Fibroblast of pulmonary artery (primary cell): Measurements from ENCODE around the gene TTC34.
"Not testable (repeated sequence)": the region's sequence is repeated elsewhere in the genome, so short reads cannot be mapped to it uniquely, and the experiment has no call there.

Experiments used
- DNase-seq: peaks from one replicate; pipeline ENCODE4 v3.0.0-alpha.2; 2010; ENCODE audit warnings: low read depth
- H3K4me3 ChIP-seq: replicated peaks from 2 replicates; pipeline ENCODE4 v1.5.1; 2011; ENCODE audit warnings: low read depth, mild to moderate bottlenecking, control low read depth, low read length, moderate library complexity
- CTCF ChIP-seq: IDR thresholded peaks from 2 replicates; pipeline ENCODE4 v1.5.1; 2011; ENCODE audit warnings: mild to moderate bottlenecking, control low read depth, low read length, inconsistent platforms; ENCODE audit errors: missing control alignments

TTC34 gene

DNA sequence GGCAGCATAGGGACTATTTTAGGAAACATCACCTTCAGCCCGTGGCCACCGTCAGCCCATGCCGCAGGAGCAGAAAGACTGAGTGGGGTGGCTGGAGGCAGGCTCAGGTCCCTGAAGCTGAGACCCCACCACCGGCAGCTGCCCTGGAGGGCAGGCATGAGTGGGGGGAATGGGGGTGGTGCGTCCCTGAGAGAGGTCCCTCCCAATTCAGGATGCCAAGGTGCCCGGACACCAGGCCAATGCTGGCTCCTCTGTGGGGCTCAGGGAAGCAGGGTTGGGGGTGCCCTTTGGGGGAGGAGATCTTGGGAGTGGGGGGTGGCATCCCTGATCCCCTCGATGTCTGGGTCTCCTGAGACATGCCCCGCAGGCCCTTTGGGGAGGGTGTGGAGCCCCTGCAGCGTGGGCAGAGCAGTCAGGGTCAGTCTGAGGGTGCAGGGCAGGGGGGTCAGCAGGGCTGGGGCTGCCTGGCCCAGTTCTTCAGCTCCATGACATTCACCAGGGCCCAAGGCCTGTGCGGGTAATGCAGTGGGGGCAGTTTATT is 998 bp upstream of the TTC34 start:
- no peak for DNase-seq
- no peak for TF ChIP-seq CTCF
- H3K4me3 ChIP-seq: no peak overlapping the region

DNA sequence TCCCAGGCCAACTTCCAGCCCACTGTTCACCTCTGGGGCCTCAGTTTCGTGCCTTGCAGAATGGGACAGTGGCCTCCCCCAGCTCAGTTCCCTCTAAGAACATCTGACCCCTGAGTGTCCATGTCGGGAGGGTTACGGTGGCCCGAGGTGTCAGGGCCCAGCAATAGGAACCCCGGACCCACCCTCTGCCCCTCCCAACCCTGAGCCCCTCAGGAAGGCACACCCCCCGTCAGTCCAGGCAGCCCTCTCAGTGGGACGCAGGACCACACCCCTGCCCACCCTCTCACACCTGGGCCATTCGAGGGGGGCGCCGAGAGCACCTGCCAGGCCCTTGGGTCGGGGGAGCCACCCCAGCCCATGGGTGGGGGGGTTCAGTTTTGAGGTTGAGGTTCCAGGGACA is 447 bp downstream of the TTC34 start:
- DNase-seq: no peak
- H3K4me3 ChIP-seq: no peak overlapping the region
- TF ChIP-seq CTCF: no peak

DNA sequence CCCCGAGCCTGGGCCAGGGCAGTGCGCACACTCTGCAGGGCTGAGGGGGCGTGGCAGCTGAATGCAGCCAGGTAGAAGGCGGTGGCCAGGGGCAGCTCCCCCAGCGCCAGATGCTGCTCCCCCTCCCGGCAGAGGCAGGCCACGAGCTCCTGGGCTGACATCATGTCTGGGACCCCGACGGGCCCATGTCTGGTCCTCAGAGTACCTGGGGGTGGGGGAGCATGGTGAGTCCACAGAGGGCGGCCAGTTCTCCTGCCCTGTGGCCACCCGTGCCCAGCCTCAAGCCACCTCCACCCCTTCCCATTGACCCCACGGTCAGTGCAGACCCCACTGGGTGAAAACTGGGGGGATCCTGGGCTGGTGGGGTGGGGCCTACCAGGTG is 838 bp downstream of the TTC34 start:
- H3K4me3 ChIP-seq: no peak overlapping the region
- TF ChIP-seq CTCF: no peak
- DNase-seq: no peak

DNA sequence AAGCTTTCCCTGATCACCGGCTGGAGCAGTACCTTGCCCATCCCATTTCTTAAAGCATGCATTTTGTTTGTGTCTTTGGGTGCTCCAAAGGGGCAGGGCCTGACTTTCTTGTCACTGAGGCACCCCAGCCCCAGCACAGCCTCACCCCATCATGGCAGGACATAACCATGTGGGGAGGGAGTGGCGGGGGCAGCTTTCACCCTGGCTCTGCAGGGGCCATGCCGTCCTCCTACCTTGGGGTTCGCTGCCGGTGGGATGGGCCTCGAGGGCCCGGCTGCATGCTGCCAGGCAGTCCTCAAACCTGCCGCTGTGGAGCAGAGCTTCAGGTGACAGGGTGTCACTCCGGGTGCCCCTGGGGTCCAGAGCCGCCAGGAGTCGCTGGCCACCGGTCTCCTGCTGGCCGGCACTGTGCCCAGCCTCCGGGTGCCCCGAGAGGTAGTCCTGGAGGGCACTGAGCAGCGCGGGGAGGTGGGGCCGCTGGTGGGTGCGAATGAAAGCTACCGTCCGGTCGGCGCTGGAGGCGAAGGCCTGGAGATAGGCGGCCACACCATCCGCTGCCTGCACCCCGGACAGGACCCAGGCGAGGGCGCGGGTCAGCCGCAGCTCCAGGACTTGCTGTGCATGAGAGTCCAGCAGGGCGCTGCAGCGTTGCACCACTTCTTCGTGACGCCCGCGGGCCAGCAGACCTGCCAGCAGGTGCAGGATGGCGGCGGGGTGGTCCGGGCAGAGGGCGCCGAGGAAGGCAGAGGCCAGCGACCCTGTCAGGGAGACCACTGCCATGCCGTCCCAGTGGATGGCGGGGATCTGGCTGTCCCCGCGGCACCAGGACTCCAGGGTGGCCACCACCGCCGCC is 1.5 kb downstream of the TTC34 start:
- TF ChIP-seq CTCF: no peak
- H3K4me3 ChIP-seq: no peak overlapping the region
- no peak for DNase-seq

- not testable (repeated sequence) for DNase-seq, H3K4me3 ChIP-seq
Observed at GRCh38 chr1:2798958-2799357, 2.5 kb downstream of the TTC34 start.

- no peak for DNase-seq
- H3K4me3 ChIP-seq: no peak overlapping the region
- TF ChIP-seq CTCF: no peak
Observed at GRCh38 chr1:2797741-2798016, 3.8 kb downstream of the TTC34 start.

- no peak overlapping the region for H3K4me3 ChIP-seq
- no peak for DNase-seq
- TF ChIP-seq CTCF: no peak
Observed at GRCh38 chr1:2796890-2797740, 4.4 kb downstream of the TTC34 start.
